ENCODE data around the gene TMEFF1.

DNA sequence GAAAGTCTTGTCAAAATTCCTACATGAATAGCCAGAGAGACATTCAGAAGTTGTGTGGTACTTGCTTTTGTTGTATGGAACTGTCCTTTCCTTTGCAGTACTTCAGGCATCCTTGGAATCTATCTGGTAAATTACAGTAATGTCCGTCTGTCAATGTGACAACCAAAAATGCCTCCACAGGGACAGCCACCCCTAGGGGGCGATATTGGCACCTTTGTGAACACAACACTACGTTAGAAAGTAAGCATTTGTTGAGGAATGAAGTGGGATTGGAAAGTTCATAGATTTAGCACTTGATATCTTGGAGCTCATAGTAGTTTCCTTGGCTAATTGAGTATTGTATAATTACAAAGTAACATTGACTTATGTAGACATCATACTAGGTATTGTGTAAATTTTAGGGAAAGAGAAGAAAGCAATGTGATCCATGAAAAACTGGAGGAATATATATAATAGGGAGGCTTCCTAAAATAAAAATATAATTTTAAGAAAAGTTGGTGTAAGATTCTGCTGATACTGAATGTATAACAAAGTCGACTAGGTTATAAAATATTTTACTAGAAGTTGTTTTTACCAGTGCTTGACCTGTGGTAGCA is 32.7 kb downstream of the TMEFF1 start:
- TF ChIP-seq, protein P1, sequence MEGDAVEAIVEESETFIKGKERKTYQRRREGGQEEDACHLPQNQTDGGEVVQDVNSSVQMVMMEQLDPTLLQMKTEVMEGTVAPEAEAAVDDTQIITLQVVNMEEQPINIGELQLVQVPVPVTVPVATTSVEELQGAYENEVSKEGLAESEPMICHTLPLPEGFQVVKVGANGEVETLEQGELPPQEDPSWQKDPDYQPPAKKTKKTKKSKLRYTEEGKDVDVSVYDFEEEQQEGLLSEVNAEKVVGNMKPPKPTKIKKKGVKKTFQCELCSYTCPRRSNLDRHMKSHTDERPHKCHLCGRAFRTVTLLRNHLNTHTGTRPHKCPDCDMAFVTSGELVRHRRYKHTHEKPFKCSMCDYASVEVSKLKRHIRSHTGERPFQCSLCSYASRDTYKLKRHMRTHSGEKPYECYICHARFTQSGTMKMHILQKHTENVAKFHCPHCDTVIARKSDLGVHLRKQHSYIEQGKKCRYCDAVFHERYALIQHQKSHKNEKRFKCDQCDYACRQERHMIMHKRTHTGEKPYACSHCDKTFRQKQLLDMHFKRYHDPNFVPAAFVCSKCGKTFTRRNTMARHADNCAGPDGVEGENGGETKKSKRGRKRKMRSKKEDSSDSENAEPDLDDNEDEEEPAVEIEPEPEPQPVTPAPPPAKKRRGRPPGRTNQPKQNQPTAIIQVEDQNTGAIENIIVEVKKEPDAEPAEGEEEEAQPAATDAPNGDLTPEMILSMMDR (IDR thresholded peaks at IDR 0.05; ENCODE audit: insufficient read depth, low read length, poor library complexity, severe bottlenecking): peak; percentile 97
- no peak for TF ChIP-seq EZH2phosphoT487 (conservative IDR thresholded peaks at IDR 0.05; ENCODE audit: low read length)

Data from SU-DHL-6 (cell line).